Hematopoietic multipotent progenitor cell (in vitro differentiated cells): ENCODE measurements around the gene TMEM117. TPM values are rescaled to one million over a fixed set of nuclear protein-coding genes. Genes with fewer than 3 reads are reported as not detected.
A peak's percentile ranks its signal among the peaks of the same experiment; 100 is the strongest.

ENCODE experiments used
- DNase-seq, 3 donors: peaks; one replicate each; pipeline ENCODE4 v3.0.0-alpha.2; 2011 to 2015; ENCODE audit warnings: low read depth in 2 of 3, low spot score in 2 of 3
- total RNA-seq: library from RNA; depleted of rRNA; stranded (reverse); fragments of >200 nt; gene quantifications from one replicate; pipeline ENCODE4 v1.2.3, GENCODE V29; 2012

The TMEM117 gene
- total RNA-seq, 1 donor = 3.0 TPM

- no peak for DNase-seq
Observed at GRCh38 chr12:44260581-44260980, 424.7 kb downstream of the TMEM117 start.

GRCh38 chr12:44285321-44285960, 449.6 kb downstream of the TMEM117 start:
- DNase-seq = no peak

- DNase-seq = peak in 2 of 3 donors; percentile 9 to 63
Observed at GRCh38 chr12:44286336-44286735, 450.5 kb downstream of the TMEM117 start.

- no peak for DNase-seq
Observed at GRCh38 chr12:44286821-44287505, 451.1 kb downstream of the TMEM117 start.

- no peak for DNase-seq
Observed at GRCh38 chr12:44287545-44287944, 451.7 kb downstream of the TMEM117 start.

- no peak for DNase-seq
Observed at GRCh38 chr12:44294649-44295048, 458.8 kb downstream of the TMEM117 start.

- no peak for DNase-seq
Observed at GRCh38 chr12:44295958-44296623, 460.2 kb downstream of the TMEM117 start.

- DNase-seq = no peak
Observed at GRCh38 chr12:44296624-44297197, 460.8 kb downstream of the TMEM117 start.

- DNase-seq = no peak
Observed at GRCh38 chr12:44299524-44299923, 463.6 kb downstream of the TMEM117 start.

GRCh38 chr12:44307506-44308168, 471.8 kb downstream of the TMEM117 start:
- DNase-seq = no peak

- DNase-seq = no peak
Observed at GRCh38 chr12:44313188-44313587, 477.3 kb downstream of the TMEM117 start.

GRCh38 chr12:44314007-44314500, 478.2 kb downstream of the TMEM117 start:
- no peak for DNase-seq

GRCh38 chr12:44317651-44318126, 481.8 kb downstream of the TMEM117 start:
- DNase-seq = peak in 1 of 3 donors; percentile 19

GRCh38 chr12:44331269-44331668, 495.4 kb downstream of the TMEM117 start:
- DNase-seq = no peak

- no peak for DNase-seq
Observed at GRCh38 chr12:44334347-44334746, 498.5 kb downstream of the TMEM117 start.

GRCh38 chr12:44335030-44335429, 499.1 kb downstream of the TMEM117 start:
- no peak for DNase-seq

GRCh38 chr12:44336577-44336976, 500.7 kb downstream of the TMEM117 start:
- DNase-seq = no peak

GRCh38 chr12:44342371-44342770, 506.5 kb downstream of the TMEM117 start:
- no peak for DNase-seq

GRCh38 chr12:44347145-44347544, 511.3 kb downstream of the TMEM117 start:
- no peak for DNase-seq

- DNase-seq = no peak
Observed at GRCh38 chr12:44357494-44357893, 521.6 kb downstream of the TMEM117 start.

GRCh38 chr12:44358636-44359035, 522.8 kb downstream of the TMEM117 start:
- DNase-seq = no peak
